HG03280 (cell line): ENCODE measurements around the gene RPS5.

ENCODE experiments used
- ATAC-seq: cut with Tn5 transposase; IDR thresholded peaks from one replicate; pipeline ENCODE4 v1.9.1; 2021; ENCODE audit warnings: mild to moderate bottlenecking, moderate library complexity; ENCODE audit not compliant: unreplicated experiment

RPS5 gene

DNA sequence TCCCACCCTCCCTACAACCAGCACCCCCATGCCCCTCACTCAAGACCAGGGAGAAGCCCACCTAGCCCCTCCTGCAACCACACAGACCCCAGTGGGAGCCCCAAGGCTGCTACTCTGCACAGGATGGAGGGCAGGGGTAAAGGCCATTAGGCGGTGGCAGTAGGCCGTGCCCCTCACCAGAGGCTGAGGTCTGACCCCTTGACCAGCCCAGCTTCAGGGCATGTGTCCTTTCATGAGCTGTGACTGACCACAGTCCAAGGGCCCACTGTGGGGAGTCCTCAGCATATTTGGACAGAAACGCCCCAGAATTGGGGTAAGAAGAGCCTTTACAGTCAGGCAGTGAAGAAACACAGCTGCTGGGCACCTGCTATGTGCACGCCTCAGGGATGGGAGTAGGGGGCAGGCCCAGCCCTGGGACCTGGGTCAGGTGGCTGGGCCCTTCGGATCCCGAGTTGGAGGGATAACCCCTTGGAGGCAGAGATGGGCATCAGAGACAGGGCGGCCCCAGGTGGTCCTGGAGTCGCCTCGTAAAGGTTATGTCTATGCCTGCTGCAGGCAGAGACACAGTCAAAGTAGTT, 1.7 kb upstream of the RPS5 start:
- no peak for ATAC-seq

DNA sequence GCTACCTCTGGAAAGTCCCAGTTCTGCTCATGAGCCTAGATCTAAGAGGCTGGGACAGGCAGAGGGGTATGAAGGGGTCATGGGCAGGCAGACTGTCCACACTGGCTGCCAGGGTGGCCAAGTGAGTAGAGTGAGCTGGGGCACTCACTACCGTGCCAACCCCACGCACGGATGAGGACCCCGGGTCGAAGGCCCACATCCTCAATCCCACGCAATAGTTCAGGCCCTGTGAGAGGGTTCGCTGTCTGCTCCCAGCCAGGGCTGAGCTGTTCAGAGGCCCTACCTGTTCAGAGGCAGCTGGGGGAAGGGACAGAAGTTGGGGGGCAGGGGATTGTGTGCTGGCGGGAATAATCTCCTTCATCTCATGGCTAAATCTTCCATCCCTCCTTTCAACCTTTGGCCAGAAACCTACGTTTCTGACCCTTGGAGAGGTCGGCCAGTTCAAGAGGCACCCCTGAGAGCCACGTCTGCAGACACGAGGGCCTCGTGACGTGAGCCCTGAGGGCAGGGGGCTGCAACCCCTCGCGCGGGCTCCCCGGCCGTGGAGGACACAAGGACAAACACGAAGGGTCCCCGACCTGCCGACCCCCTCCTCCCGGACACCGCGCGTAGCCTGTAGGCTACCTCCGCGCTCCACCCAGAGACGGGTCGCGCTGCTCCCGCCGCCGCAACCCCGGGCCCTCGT, 1.0 kb upstream of the RPS5 start:
- ATAC-seq = peak; percentile 5

GRCh38 chr19:58387338-58388174, 487 bp downstream of the RPS5 start:
- no peak for ATAC-seq

DNA sequence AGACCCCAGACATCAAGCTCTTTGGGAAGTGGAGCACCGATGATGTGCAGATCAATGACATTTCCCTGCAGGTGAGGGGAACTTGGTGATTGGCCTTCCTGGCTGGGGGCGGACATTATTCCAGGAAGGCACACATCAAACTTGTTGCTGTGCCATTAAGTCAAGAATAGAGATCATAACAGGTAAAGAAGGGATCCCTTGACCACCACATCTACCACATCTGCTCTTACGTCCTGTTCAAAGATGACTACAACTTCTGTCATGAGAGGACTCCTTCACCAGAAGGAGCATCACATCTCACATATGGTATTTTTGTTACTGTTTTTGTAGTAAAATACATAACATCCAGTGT, 1.1 kb downstream of the RPS5 start:
- ATAC-seq = no peak

DNA sequence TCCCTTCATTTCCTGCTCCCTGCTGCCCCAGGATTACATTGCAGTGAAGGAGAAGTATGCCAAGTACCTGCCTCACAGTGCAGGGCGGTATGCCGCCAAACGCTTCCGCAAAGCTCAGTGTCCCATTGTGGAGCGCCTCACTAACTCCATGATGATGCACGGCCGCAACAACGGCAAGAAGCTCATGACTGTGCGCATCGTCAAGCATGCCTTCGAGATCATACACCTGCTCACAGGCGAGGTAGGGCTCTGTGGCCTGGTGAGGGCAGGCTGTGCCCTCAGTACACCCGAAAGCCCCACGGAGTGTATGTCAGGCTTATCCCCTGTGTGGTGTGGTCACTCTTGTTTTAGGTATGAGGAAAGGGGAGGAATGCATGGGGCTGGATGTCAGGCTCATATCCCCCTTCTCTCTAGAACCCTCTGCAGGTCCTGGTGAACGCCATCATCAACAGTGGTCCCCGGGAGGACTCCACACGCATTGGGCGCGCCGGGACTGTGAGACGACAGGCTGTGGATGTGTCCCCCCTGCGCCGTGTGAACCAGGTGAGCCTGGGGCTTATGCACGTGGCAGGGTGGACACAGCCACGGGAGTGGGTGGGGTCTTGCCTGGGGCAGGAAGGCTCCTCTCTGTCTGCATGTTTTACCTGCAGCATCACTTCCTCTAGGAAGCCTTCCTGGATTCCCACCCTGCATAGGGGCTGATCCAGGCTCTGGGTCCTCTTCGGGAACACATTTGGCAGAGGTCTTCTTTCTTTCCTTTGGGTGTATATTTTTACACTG, 6.1 kb downstream of the RPS5 start:
- ATAC-seq = no peak

DNA sequence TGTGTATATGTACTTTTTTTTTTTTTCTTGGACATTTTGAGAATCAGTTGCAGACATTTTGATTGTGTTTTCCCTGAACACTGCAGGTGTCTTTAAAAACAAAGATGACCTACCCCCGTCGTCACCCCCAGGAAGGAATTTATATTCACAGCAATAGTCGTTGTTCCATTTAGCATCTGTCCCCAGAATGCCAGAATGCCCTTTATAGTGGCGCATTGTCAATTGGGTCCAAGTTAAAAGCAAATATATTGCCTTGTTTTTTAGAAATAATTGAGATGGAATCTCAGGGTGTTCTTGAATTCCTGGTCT, 6.6 kb downstream of the RPS5 start:
- no peak for ATAC-seq

- ATAC-seq = no peak
These were observed 7.8 kb downstream of the RPS5 start for GRCh38 chr19:58394821-58395219.

DNA sequence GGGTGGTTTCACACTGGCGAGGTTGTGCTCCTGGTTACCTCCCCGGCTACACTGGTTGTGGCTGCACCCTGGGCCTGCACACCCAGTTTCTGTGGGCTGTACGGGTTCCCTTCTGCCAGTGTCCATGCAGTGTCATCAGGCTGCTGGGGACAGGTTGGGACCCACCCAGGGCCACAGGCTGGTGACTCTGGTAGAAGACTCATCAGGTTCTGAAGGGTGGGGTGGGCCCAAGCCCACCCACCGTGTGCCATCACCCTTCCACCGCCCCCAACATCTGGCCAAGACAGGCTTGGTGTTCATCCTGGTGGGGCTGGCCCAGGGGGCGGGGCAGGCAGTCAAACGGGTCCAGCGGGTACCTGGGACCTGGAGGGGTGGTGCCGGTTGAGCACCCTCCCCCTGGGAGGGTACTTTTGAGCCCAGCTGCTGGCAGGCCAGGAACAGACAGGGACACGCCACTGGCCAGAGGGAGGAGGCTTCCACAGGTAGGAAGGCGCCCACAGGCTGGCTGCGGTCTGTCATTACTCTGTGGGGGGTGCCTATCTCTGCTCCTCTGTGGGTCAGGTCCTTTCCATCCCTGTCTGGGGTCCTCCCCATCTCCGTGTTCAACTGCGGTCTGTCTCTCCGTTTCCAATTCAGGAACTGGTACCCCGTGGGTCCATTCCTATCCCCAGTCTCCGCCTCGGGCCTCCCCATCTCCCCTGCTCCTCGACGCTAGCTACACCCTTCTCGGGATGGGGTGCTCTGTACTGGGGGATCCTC, 8.3 kb downstream of the RPS5 start, which contains the start of gene RNF225:
RNF225 (plus strand) TSS at position 437 of the 759 bp plus-strand sequence. CDS start 434 bp downstream, outside the sequence.
- no peak for ATAC-seq

GRCh38 chr19:58395979-58396627, 9.0 kb downstream of the RPS5 start:
- ATAC-seq = no peak

GRCh38 chr19:58396691-58397532, 9.8 kb downstream of the RPS5 start:
- ATAC-seq = no peak

DNA sequence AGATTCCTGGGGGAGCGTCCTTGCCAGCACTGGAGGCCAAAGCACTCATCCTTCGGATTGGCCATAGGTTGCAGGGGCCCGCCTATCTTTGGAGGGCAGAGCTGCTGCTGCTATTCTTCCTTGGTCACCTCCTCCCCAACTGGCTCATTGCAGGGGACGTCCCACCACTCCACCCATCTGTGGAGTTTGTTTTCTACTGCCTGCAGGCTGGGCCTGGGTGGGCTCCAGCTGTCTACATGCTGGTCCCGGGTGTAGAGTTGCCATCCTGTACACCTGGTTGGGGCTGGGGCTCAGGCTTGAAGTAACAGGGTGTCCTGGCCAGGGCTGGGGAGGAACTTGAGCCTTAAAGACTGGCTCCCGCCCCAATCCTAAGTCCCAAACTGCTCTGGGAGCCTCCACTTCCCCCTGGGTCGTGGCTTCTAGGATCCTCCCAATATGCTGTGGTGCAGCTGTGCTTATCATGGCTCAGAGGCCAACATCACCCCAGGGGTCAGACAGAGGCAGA, 10.5 kb downstream of the RPS5 start:
- no peak for ATAC-seq

GRCh38 chr19:58398087-58398486, 11.0 kb downstream of the RPS5 start:
- no peak for ATAC-seq

DNA sequence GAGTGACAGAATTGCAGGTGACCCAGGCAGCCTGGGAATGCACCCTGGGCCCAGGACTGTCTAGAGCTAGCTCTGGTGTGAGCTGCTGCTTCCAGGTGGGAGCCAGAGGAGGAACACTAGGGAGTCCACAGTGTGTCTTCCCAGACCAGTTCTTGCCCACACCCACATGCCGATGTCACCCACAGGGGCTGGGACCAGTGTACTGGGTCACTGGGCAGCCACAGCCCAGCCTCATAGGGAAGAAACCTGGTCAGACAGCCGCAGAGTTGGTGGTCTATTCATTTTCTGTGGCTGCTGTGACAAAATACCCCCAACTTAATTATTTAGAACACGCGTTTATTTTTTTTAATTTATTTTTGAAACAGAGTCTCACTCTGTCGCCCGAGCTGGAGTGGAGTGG, 11.5 kb downstream of the RPS5 start:
- no peak for ATAC-seq

DNA sequence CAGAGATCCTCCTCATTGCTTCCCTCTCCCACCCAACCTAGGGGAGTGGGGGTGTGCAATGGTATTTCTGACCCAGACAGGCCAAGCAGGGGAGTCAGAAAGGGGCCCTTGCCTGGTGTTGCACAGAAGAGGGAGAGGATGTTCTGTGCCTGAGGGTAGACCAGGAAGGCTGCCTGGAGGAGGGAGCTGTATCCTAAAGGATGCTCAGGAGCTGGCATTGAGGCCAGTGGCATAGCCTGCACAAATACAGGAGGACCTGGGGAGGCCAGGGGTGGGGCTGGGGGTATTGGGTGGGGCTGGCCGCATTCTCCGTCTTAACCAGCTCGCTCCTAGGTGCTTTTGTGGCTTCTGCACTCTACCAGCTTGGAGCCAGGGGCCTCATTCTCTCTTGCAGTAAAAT, 12.8 kb downstream of the RPS5 start:
- no peak for ATAC-seq

DNA sequence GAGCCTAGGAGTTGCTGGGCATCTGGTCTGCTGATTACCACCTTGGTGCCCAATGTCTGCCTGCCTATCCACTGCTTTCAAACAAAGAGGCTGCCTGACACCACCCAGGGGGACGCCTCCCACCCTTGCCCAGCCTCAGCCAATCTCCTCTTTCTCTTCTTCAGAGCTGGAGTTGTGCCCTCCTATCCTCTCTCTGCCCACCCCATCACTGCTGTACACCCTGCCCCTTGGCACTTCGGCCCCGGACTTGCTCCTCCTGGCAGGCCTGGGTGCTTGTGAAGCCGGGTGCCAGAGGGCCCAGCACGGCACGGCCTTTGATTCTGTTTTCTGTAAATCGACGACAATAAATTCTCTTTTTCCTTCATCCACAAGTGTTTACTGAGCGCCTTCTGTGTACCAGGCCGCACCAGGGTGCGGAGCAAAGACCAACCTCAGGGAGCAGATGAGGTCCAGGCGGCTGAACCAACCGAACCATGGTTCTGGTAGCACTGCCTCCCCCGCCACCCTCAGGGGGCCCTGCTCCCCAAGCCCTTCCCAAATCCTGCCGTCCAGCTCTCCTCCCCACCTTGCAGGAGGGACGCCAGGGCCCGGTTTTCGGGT, 13.3 kb downstream of the RPS5 start:
- no peak for ATAC-seq

GRCh38 chr19:58400916-58401839, 14.1 kb downstream of the RPS5 start:
- peak; percentile 97 for ATAC-seq

DNA sequence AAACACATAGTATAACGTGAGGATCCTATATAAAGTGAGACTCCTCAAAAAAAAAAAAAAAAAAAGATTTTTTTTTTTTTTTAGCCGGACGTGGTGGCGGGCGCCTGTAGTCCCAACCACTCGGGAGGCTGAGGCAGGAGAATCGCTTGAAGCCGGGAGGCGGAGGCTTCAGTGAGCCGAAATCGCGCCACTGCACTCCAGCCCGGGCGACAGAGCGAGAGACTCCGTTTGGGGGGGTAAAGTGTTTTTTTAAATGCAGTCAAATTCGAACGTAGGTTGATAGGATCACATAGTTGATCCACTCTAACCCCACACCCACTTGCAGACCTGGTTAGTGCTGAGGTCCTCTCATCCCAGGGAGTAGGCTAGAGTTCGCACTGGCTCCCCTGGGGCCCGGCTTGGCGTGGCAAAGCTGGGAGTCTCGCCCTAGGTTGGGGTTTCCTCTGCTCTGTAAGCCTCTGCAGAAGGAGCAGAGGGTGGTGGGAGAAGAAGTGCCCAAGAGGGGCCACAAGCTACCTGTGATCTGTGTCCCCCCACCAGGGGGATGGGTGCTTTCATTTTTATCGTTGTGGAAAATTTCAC, 14.9 kb downstream of the RPS5 start:
- ATAC-seq = no peak
